ENCODE measurements around the gene KAT6B.

- TF ChIP-seq YY1 (IDR thresholded peaks at IDR 0.05; ENCODE audit: low read depth, low read length) (no peak), NR2C2 (IDR thresholded peaks at IDR 0.05; ENCODE audit: borderline replicate concordance, control insufficient read depth, insufficient read length, low read depth) (no peak)
These were observed 255.0 kb downstream of the KAT6B start for GRCh38 chr10:75081379-75081778.
